ENCODE data around the gene SIGLEC6.

SIGLEC6 gene

GRCh38 chr19:51531349-51532315, at the start of gene SIGLEC6:
Gene SIGLEC6 (minus strand): TSS chr19:51531670. CDS start chr19:51531648, 22 bp downstream.
- DNase-seq = peak in 1 of 2 donors; percentile 16

- no peak for DNase-seq
These were observed 45.4 kb upstream of the SIGLEC6 start for GRCh38 chr19:51576850-51577249.

- no peak for DNase-seq
These were observed 41.9 kb upstream of the SIGLEC6 start for GRCh38 chr19:51573331-51573730.

- DNase-seq = no peak
These were observed 41.4 kb upstream of the SIGLEC6 start for GRCh38 chr19:51572908-51573307.

GRCh38 chr19:51572410-51572809, 40.9 kb upstream of the SIGLEC6 start:
- DNase-seq = no peak

- DNase-seq = no peak
These were observed 40.1 kb upstream of the SIGLEC6 start for GRCh38 chr19:51571599-51571998.

GRCh38 chr19:51570962-51571575, 39.6 kb upstream of the SIGLEC6 start, which contains the start of gene ZNF175:
Gene ZNF175 (plus strand): TSS chr19:51571283. CDS start chr19:51573330, 2,047 bp downstream.
- DNase-seq = peak; percentile 88 to 91

- DNase-seq = no peak
These were observed 37.0 kb upstream of the SIGLEC6 start for GRCh38 chr19:51568456-51568855.

GRCh38 chr19:51567583-51567982, 36.1 kb upstream of the SIGLEC6 start:
- DNase-seq = no peak

GRCh38 chr19:51566489-51567100, 35.1 kb upstream of the SIGLEC6 start:
- DNase-seq = no peak

GRCh38 chr19:51565583-51565982, 34.1 kb upstream of the SIGLEC6 start:
- no peak for DNase-seq

GRCh38 chr19:51564791-51565190, 33.3 kb upstream of the SIGLEC6 start:
- DNase-seq = no peak

- DNase-seq = no peak
These were observed 28.9 kb upstream of the SIGLEC6 start for GRCh38 chr19:51560339-51560738.

- no peak for DNase-seq
These were observed 27.8 kb upstream of the SIGLEC6 start for GRCh38 chr19:51559240-51559639.

GRCh38 chr19:51552996-51553725, 21.7 kb upstream of the SIGLEC6 start:
- DNase-seq = peak; percentile 58 to 73

GRCh38 chr19:51552608-51552995, 21.1 kb upstream of the SIGLEC6 start:
- DNase-seq = no peak

- DNase-seq = no peak
These were observed 20.4 kb upstream of the SIGLEC6 start for GRCh38 chr19:51551673-51552432.

GRCh38 chr19:51550848-51551672, 19.6 kb upstream of the SIGLEC6 start:
- DNase-seq = no peak

- no peak for DNase-seq
These were observed 18.3 kb upstream of the SIGLEC6 start for GRCh38 chr19:51549533-51550324.

GRCh38 chr19:51548891-51549305, 17.4 kb upstream of the SIGLEC6 start:
- no peak for DNase-seq

Data from stimulated activated CD4-positive, alpha-beta T cell treated with anti-CD3 and anti-CD28 coated beads, Interleukin-2, amount 100 ng/mL, for 24 hours (primary cell).